ENCODE results near the gene SLC4A5. TPM values are rescaled to one million over a fixed set of nuclear protein-coding genes. Genes with fewer than 3 reads are reported as not detected.
A peak's percentile ranks its signal among the peaks of the same experiment; 100 is the strongest.

The SLC4A5 gene
- total and polyA plus RNA-seq, 2 of the 8 experiments (the other 6 are each of a cell fraction or from before 2014, with no cell fraction given) = 0.42 to 0.52 TPM

- H3K56ac ChIP-seq (replicated peaks; ENCODE audit: insufficient read length, low read depth, low read length) = no peak overlapping the region
- H2BK15ac ChIP-seq (ENCODE audit: low read length) = no peak overlapping the region
- POLR2A ChIA-PET (ENCODE audit: partially characterized antibody) = interaction anchor here (68.3 to 72.1 kb wide), 2 partner anchors 14 to 17 kb away, joined by 2699 read pairs; partner anchors contain the start of genes BOLA3, MOB1A and MTHFD2
- H4K20me1 ChIP-seq (replicated peaks in 1 of 2; ENCODE audit: control insufficient read depth in 1 of 2, insufficient read depth in 2 of 2, low read length in 2 of 2) = no peaks in the 10 kb centered on the region
- no peak overlapping the region for H2BK120ac ChIP-seq (replicated peaks; ENCODE audit: low read depth, low read length)
- no peak overlapping the region for H3K4me3 ChIP-seq (ENCODE audit: extremely low read depth in 1 of 4, insufficient read depth in 2 of 4, low read depth in 3 of 4, low read length in 4 of 4)
- no peak overlapping the region for H4K91ac ChIP-seq (replicated peaks; ENCODE audit: insufficient read length, low read length)
- H2BK12ac ChIP-seq (ENCODE audit: low read depth, low read length) = peak overlapping the region; percentile 10; the same call in 1 of the 2 replicates
- H3K18ac ChIP-seq (ENCODE audit: extremely low read depth, low read length) = no peak overlapping the region
- H3K36me3 ChIP-seq (ENCODE audit: control insufficient read depth in 2 of 4, insufficient read depth in 4 of 4, low read length in 3 of 4) = no peaks in the 10 kb centered on the region
- H3K23ac ChIP-seq (ENCODE audit: insufficient read length) = no peak overlapping the region
- CTCF ChIA-PET (ENCODE audit: partially characterized antibody) = interaction anchor here (0.6 to 2.0 kb wide), 6 partner anchors 14 to 58 kb away, joined by 3 to 5 read pairs (median 3); partner anchors contain the start of gene MOB1A
- no peaks in the 10 kb centered on the region for H3K79me2 ChIP-seq (ENCODE audit: control insufficient read depth in 1 of 2, insufficient read depth in 2 of 2, low read length in 2 of 2)
- H3K9ac ChIP-seq (replicated peaks in 1 of 4; ENCODE audit: extremely low read depth in 1 of 4, low read depth in 3 of 4, low read length in 3 of 4) = no peak overlapping the region
- no peak overlapping the region; the same call in 1 of the 2 replicates for H2AK5ac ChIP-seq (ENCODE audit: low read depth, low read length)
- no peak overlapping the region; a peak in 1 of 4 replicates for H3K4me2 ChIP-seq (ENCODE audit: insufficient read depth in 1 of 2, low read depth in 2 of 2, low read length in 2 of 2)
- H4K5ac ChIP-seq (ENCODE audit: insufficient read length, low read depth, low read length) = no peak overlapping the region
- peak overlapping the region; percentile 57; the same call in 1 of the 2 replicates for H2BK5ac ChIP-seq (ENCODE audit: low read depth, low read length)
- no peaks in the 10 kb centered on the region for H3K27me3 ChIP-seq (replicated peaks in 1 of 4; ENCODE audit: control insufficient read depth in 3 of 4, extremely low read depth in 1 of 4, insufficient read depth in 3 of 4, low read length in 3 of 4)
- H2BK20ac ChIP-seq (ENCODE audit: low read length) = peak overlapping the region; percentile 72; the same call in 1 of the 2 replicates
- no peak overlapping the region for H3K27ac ChIP-seq (ENCODE audit: low read depth, low read length)
- H3K14ac ChIP-seq (ENCODE audit: insufficient read length) = no peak overlapping the region
- no peak overlapping the region for H4K8ac ChIP-seq (ENCODE audit: extremely low read depth, insufficient read depth, low read length)
- peaks cover 2 to 13% (median 3%) of the 10 kb centered on the region in 4 experiments for H3K4me1 ChIP-seq (replicated peaks in 1 of 4; ENCODE audit: control insufficient read depth in 3 of 4, insufficient read depth in 4 of 4, low read length in 3 of 4)
- 0 out of 2 replicates have a peak overlapping the region, but pooled peaks have one; percentile 57 for H2AFZ ChIP-seq (ENCODE audit: low read length)
- no peaks in the 10 kb centered on the region for H3K23me2 ChIP-seq (ENCODE audit: low read depth, low read length)
- no peaks in the 10 kb centered on the region for H3K79me1 ChIP-seq (ENCODE audit: low read depth, low read length)
- DNase-seq (ENCODE audit: low read depth in 1 of 2, low spot score in 2 of 2) (no peak), FAIRE-seq (no peak)
- no peaks in the 10 kb centered on the region for H3K9me3 ChIP-seq (ENCODE audit: insufficient read depth in 2 of 2, low read depth in 1 of 2, low read length in 1 of 2)
- 64% methylated on average over 6 of the region's 6 CpGs; no CpG with 5 or more reads in 1 of the 2 experiments for WGBS, 2 experiments (ENCODE audit: extremely low coverage in 1 of 2, insufficient coverage in 1 of 2, insufficient read length in 1 of 2, insufficient replicate concordance in 2 of 2, low coverage in 1 of 2, low lambda C conversion rate in 2 of 2, missing lambda C conversion rate in 1 of 2)
- H3K4ac ChIP-seq (replicated peaks; ENCODE audit: insufficient read length, low read depth, low read length) = no peak overlapping the region
- TF ChIP-seq SP2 (IDR thresholded peaks at IDR 0.05; ENCODE audit: low read length) (no peak), SIN3A (conservative IDR thresholded peaks at IDR 0.05 in 1 of 2, IDR thresholded peaks at IDR 0.05 in 1 of 2; ENCODE audit: low read depth in 1 of 2, low read length in 2 of 2) (no peak), EZH2 (IDR thresholded peaks at IDR 0.05; ENCODE audit: low read depth, low read length, severe bottlenecking) (no peak), SUZ12 (IDR thresholded peaks at IDR 0.05; ENCODE audit: low read length) (no peak), YY1 (IDR thresholded peaks at IDR 0.05; ENCODE audit: low read depth, low read length) (no peak), CTCF (IDR thresholded peaks at IDR 0.05; ENCODE audit: control extremely low read depth in 1 of 3, insufficient read depth in 1 of 3, low read depth in 1 of 3, low read length in 3 of 3) (no peak), RBBP5 (IDR thresholded peaks at IDR 0.05; ENCODE audit: borderline replicate concordance, low read depth, low read length) (no peak), SIRT6 (IDR thresholded peaks at IDR 0.05; ENCODE audit: low read length) (no peak), HDAC6 (IDR thresholded peaks at IDR 0.05; ENCODE audit: low read depth, low read length) (no peak)
These were observed 151.4 kb downstream of the SLC4A5 start for GRCh38 chr2:74191596-74192380.

Data from H1 (cell line).